Measurements from ENCODE around the gene GAPVD1. TPM values are rescaled to one million over a fixed set of nuclear protein-coding genes. Genes with fewer than 3 reads are reported as not detected.
"Not testable (repeated sequence)": the region's sequence is repeated elsewhere in the genome, so short reads cannot be mapped to it uniquely, and the experiment has no call there.

GAPVD1 gene
- total RNA-seq, 1 experiment from 2014 or later: 50.7 TPM

DNA sequence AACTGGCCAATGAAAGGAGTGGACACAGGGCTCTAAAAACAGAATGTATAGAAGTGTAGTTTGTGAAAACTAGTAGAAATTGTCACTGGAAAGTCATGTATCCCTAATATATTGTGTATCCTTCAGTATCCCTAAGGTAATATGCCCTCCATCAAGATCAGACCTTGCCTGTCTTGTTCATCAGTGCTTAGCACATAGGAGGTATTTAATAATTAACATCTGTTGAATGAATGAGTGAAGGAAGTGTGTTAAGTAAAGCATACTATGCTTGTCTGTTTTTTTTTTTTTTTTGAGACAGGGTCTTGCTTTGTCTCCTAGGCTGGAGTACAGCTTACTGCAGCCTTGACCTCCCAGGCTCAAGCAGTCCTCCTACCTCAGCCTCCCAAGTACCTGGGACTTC, 15.8 kb downstream of the GAPVD1 start:
- Histone ChIP-seq H3K9ac (ENCODE audit: low read length) (no peak overlapping the region), H3K79me2 (ENCODE audit: low read length) (peaks cover 93% of the 10 kb centered on the region), H3K27me3 (ENCODE audit: low read length) (no peaks in the 10 kb centered on the region), H3K4me2 (ENCODE audit: low read depth, low read length, poor library complexity, severe bottlenecking) (no peak overlapping the region), H4K20me1 (ENCODE audit: insufficient read depth, low read depth, low read length) (no peaks in the 10 kb centered on the region), H2AFZ (ENCODE audit: low read length) (no peak overlapping the region), H3K4me3 (ENCODE audit: low read length) (no peak overlapping the region), H3K4me1 (ENCODE audit: low read length) (no peaks in the 10 kb centered on the region), H3K9me2 (replicated peaks; ENCODE audit: insufficient read depth, low read length) (no peaks in the 10 kb centered on the region), H3K27ac (ENCODE audit: low read length) (no peak overlapping the region), H3K9me3 (ENCODE audit: low read length) (no peaks in the 10 kb centered on the region), H3K36me3 (ENCODE audit: insufficient read depth, low read length) (no peaks in the 10 kb centered on the region)
- no peak for DNase-seq

- Histone ChIP-seq H3K9me2 (replicated peaks; ENCODE audit: insufficient read depth, low read length) (no peaks in the 10 kb centered on the region), H4K20me1 (ENCODE audit: insufficient read depth, low read depth, low read length) (no peaks in the 10 kb centered on the region), H3K9ac (ENCODE audit: low read length) (no peak overlapping the region), H3K9me3 (ENCODE audit: low read length) (no peaks in the 10 kb centered on the region), H3K79me2 (ENCODE audit: low read length) (peaks cover 93% of the 10 kb centered on the region), H3K4me3 (ENCODE audit: low read length) (no peak overlapping the region), H3K4me1 (ENCODE audit: low read length) (no peaks in the 10 kb centered on the region), H3K36me3 (ENCODE audit: insufficient read depth, low read length) (no peaks in the 10 kb centered on the region), H3K4me2 (ENCODE audit: low read depth, low read length, poor library complexity, severe bottlenecking) (no peak overlapping the region), H3K27me3 (ENCODE audit: low read length) (no peaks in the 10 kb centered on the region), H2AFZ (ENCODE audit: low read length) (no peak overlapping the region), H3K27ac (ENCODE audit: low read length) (no peak overlapping the region)
- DNase-seq: no peak
Observed at GRCh38 chr9:125280945-125281344, 19.3 kb downstream of the GAPVD1 start.

- Histone ChIP-seq H3K9ac (ENCODE audit: low read length) (no peak overlapping the region), H3K36me3 (ENCODE audit: insufficient read depth, low read length) (no peaks in the 10 kb centered on the region), H3K79me2 (ENCODE audit: low read length) (peaks cover 86% of the 10 kb centered on the region)
Observed at GRCh38 chr9:125284855-125285254, 23.2 kb downstream of the GAPVD1 start.

GRCh38 chr9:125286935-125287433, 25.4 kb downstream of the GAPVD1 start:
- not testable (repeated sequence) for H3K9me3 ChIP-seq (ENCODE audit: low read length); H4K20me1 ChIP-seq (ENCODE audit: insufficient read depth, low read depth, low read length); H3K9ac ChIP-seq (ENCODE audit: low read length); H3K36me3 ChIP-seq (ENCODE audit: insufficient read depth, low read length); H3K4me2 ChIP-seq (ENCODE audit: low read depth, low read length, poor library complexity, severe bottlenecking); H3K9me2 ChIP-seq (replicated peaks; ENCODE audit: insufficient read depth, low read length); DNase-seq; H3K27ac ChIP-seq (ENCODE audit: low read length); H3K27me3 ChIP-seq (ENCODE audit: low read length); H2AFZ ChIP-seq (ENCODE audit: low read length); H3K4me1 ChIP-seq (ENCODE audit: low read length); H3K4me3 ChIP-seq (ENCODE audit: low read length)
- peaks cover 88% of the 10 kb centered on the region for H3K79me2 ChIP-seq (ENCODE audit: low read length)

More at GRCh38 chr9:125284855-125285254, 23.2 kb downstream of the GAPVD1 start:
- no peak for DNase-seq
- H3K4me3 ChIP-seq (ENCODE audit: low read length): no peak overlapping the region
- H3K27ac ChIP-seq (ENCODE audit: low read length): no peak overlapping the region
- no peaks in the 10 kb centered on the region for H3K4me1 ChIP-seq (ENCODE audit: low read length)
- H3K27me3 ChIP-seq (ENCODE audit: low read length): no peaks in the 10 kb centered on the region
- no peak overlapping the region for H2AFZ ChIP-seq (ENCODE audit: low read length)
- no peaks in the 10 kb centered on the region for H3K9me3 ChIP-seq (ENCODE audit: low read length)
- no peaks in the 10 kb centered on the region for H4K20me1 ChIP-seq (ENCODE audit: insufficient read depth, low read depth, low read length)
- no peak overlapping the region for H3K4me2 ChIP-seq (ENCODE audit: low read depth, low read length, poor library complexity, severe bottlenecking)
- no peaks in the 10 kb centered on the region for H3K9me2 ChIP-seq (replicated peaks; ENCODE audit: insufficient read depth, low read length)

GRCh38 chr9:125293134-125293533, 31.5 kb downstream of the GAPVD1 start:
- H3K9me2 ChIP-seq (replicated peaks; ENCODE audit: insufficient read depth, low read length): no peaks in the 10 kb centered on the region
- H3K4me1 ChIP-seq (ENCODE audit: low read length): no peaks in the 10 kb centered on the region
- no peak overlapping the region for H3K9ac ChIP-seq (ENCODE audit: low read length)
- no peak overlapping the region for H3K4me3 ChIP-seq (ENCODE audit: low read length)
- no peak overlapping the region for H3K27ac ChIP-seq (ENCODE audit: low read length)
- no peaks in the 10 kb centered on the region for H3K36me3 ChIP-seq (ENCODE audit: insufficient read depth, low read length)
- H4K20me1 ChIP-seq (ENCODE audit: insufficient read depth, low read depth, low read length): no peaks in the 10 kb centered on the region
- no peak overlapping the region for H3K4me2 ChIP-seq (ENCODE audit: low read depth, low read length, poor library complexity, severe bottlenecking)
- no peak for DNase-seq
- no peak overlapping the region for H2AFZ ChIP-seq (ENCODE audit: low read length)
- H3K27me3 ChIP-seq (ENCODE audit: low read length): no peaks in the 10 kb centered on the region
- no peaks in the 10 kb centered on the region for H3K9me3 ChIP-seq (ENCODE audit: low read length)
- H3K79me2 ChIP-seq (ENCODE audit: low read length): peaks cover 95% of the 10 kb centered on the region

- no peak overlapping the region for H3K4me2 ChIP-seq (ENCODE audit: low read depth, low read length, poor library complexity, severe bottlenecking)
- no peaks in the 10 kb centered on the region for H3K27me3 ChIP-seq (ENCODE audit: low read length)
- no peak overlapping the region for H3K4me3 ChIP-seq (ENCODE audit: low read length)
- peaks cover 75% of the 10 kb centered on the region for H3K79me2 ChIP-seq (ENCODE audit: low read length)
- H3K4me1 ChIP-seq (ENCODE audit: low read length): no peaks in the 10 kb centered on the region
- no peak for DNase-seq
- no peaks in the 10 kb centered on the region for H4K20me1 ChIP-seq (ENCODE audit: insufficient read depth, low read depth, low read length)
- H3K9me2 ChIP-seq (replicated peaks; ENCODE audit: insufficient read depth, low read length): no peaks in the 10 kb centered on the region
- no peak overlapping the region for H3K9ac ChIP-seq (ENCODE audit: low read length)
- H3K9me3 ChIP-seq (ENCODE audit: low read length): no peaks in the 10 kb centered on the region
- H2AFZ ChIP-seq (ENCODE audit: low read length): no peak overlapping the region
- H3K27ac ChIP-seq (ENCODE audit: low read length): no peak overlapping the region
- H3K36me3 ChIP-seq (ENCODE audit: insufficient read depth, low read length): no peaks in the 10 kb centered on the region
Observed at GRCh38 chr9:125295657-125296056, 34.0 kb downstream of the GAPVD1 start.

DNA sequence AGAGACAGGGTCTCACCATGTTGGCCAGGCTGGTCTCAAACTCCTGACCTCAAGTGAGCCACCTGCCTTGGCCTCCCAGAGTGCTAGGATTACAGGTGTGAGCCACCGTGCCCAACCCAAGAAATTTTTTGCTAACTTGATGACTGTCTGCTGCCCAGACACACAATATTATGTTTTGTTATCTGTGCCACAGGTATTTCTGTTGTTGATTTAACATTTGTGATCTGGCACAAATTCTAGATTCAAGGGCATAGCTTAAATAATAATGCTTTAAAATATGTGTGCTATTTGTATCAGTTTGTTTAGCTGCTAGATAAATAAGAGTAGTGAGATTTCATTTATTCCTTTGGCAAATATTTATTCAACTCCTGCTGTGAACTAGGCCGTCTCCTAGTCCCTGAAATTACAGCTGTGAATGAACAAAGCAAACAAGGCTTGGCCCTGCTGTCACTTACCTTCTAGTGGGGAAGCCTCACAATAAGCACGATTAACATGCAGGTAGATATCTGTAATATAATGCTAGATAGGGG, 35.3 kb downstream of the GAPVD1 start:
- peaks cover 64% of the 10 kb centered on the region for H3K79me2 ChIP-seq (ENCODE audit: low read length)
- H2AFZ ChIP-seq (ENCODE audit: low read length): no peak overlapping the region
- H3K9me2 ChIP-seq (replicated peaks; ENCODE audit: insufficient read depth, low read length): no peaks in the 10 kb centered on the region
- H3K27me3 ChIP-seq (ENCODE audit: low read length): no peaks in the 10 kb centered on the region
- H3K4me3 ChIP-seq (ENCODE audit: low read length): no peak overlapping the region
- no peaks in the 10 kb centered on the region for H4K20me1 ChIP-seq (ENCODE audit: insufficient read depth, low read depth, low read length)
- no peak overlapping the region for H3K9ac ChIP-seq (ENCODE audit: low read length)
- H3K4me1 ChIP-seq (ENCODE audit: low read length): no peaks in the 10 kb centered on the region
- no peaks in the 10 kb centered on the region for H3K9me3 ChIP-seq (ENCODE audit: low read length)
- H3K27ac ChIP-seq (ENCODE audit: low read length): no peak overlapping the region
- peaks cover 1% of the 10 kb centered on the region; the same call in 1 of the 2 replicates for H3K36me3 ChIP-seq (ENCODE audit: insufficient read depth, low read length)
- H3K4me2 ChIP-seq (ENCODE audit: low read depth, low read length, poor library complexity, severe bottlenecking): no peak overlapping the region
- DNase-seq: no peak

- H3K9me3 ChIP-seq (ENCODE audit: low read length): no peaks in the 10 kb centered on the region
- no peak for DNase-seq
- H3K36me3 ChIP-seq (ENCODE audit: insufficient read depth, low read length): peaks cover 10% of the 10 kb centered on the region; the same call in 1 of the 2 replicates
- no peak overlapping the region for H3K4me2 ChIP-seq (ENCODE audit: low read depth, low read length, poor library complexity, severe bottlenecking)
- no peaks in the 10 kb centered on the region for H3K4me1 ChIP-seq (ENCODE audit: low read length)
- no peak overlapping the region for H3K27ac ChIP-seq (ENCODE audit: low read length)
- H3K27me3 ChIP-seq (ENCODE audit: low read length): no peaks in the 10 kb centered on the region
- peaks cover 59% of the 10 kb centered on the region for H3K79me2 ChIP-seq (ENCODE audit: low read length)
- H2AFZ ChIP-seq (ENCODE audit: low read length): no peak overlapping the region
- no peak overlapping the region for H3K9ac ChIP-seq (ENCODE audit: low read length)
- H4K20me1 ChIP-seq (ENCODE audit: insufficient read depth, low read depth, low read length): no peaks in the 10 kb centered on the region
- H3K9me2 ChIP-seq (replicated peaks; ENCODE audit: insufficient read depth, low read length): no peaks in the 10 kb centered on the region
- H3K4me3 ChIP-seq (ENCODE audit: low read length): no peak overlapping the region
Observed at GRCh38 chr9:125297917-125298316, 36.3 kb downstream of the GAPVD1 start.

Measured in Karpas-422 (cell line).